CD4-positive, CD25-positive, alpha-beta regulatory T cell (primary cell): ENCODE measurements around the gene CD6. TPM values are rescaled to one million over a fixed set of nuclear protein-coding genes. Genes with fewer than 3 reads are reported as not detected.

Source experiments
- ATAC-seq, 2 donors: fragments of 150-1000 bp; cut with Tn5 transposase; one replicate each; pipeline ENCODE4 v1.10.0; 2021; ENCODE audit warnings: low read depth in 2 of 2, moderate number of reproducible peaks in 2 of 2, moderate library complexity in 1 of 2
- DNase-seq, 3 donors: peaks; one replicate each; pipeline versions ENCODE4 v3.0.0 to v3.0.0-alpha.2; 2012 to 2022; ENCODE audit warnings: mixed read lengths in 1 of 3
- H3K27ac ChIP-seq: one replicate; pipeline ENCODE4 v1.7.0; 2013; ENCODE audit warnings: mild to moderate bottlenecking, low read length; ENCODE audit not compliant: insufficient read depth, poor library complexity, severe bottlenecking
- H3K27me3 ChIP-seq: one replicate; pipeline ENCODE4 v1.7.0; 2013; ENCODE audit warnings: low read length; ENCODE audit not compliant: control insufficient read depth, insufficient read depth
- H3K36me3 ChIP-seq: one replicate; pipeline ENCODE4 v1.7.0; 2013; ENCODE audit warnings: mild to moderate bottlenecking, low read length, moderate library complexity; ENCODE audit not compliant: control insufficient read depth, insufficient read depth
- H3K4me1 ChIP-seq: 2 replicates; pipeline ENCODE4 v1.7.0; 2013; ENCODE audit warnings: mild to moderate bottlenecking, low read length; ENCODE audit not compliant: insufficient read depth, control insufficient read depth, poor library complexity, severe bottlenecking
- H3K4me3 ChIP-seq: one replicate; pipeline ENCODE4 v1.7.0; 2013; ENCODE audit warnings: low read depth, mild to moderate bottlenecking, low read length, moderate library complexity
- H3K9me3 ChIP-seq, 2 experiments: 1 replicate in 1 of 2; 2 replicates in 1 of 2; pipeline ENCODE4 v1.7.0; 2013; ENCODE audit warnings: low read length in 2 of 2, mild to moderate bottlenecking in 1 of 2, moderate library complexity in 1 of 2; ENCODE audit not compliant: control insufficient read depth in 2 of 2
- H3K27ac Mint-ChIP-seq, 3 donors: one replicate each; pipeline ENCODE4 v1.8.0; 2020 to 2022; ENCODE audit warnings: mild to moderate bottlenecking in 3 of 3, mixed read lengths in 3 of 3, moderate library complexity in 2 of 3
- H3K27me3 Mint-ChIP-seq: one replicate; pipeline ENCODE4 v1.8.0; 2022; ENCODE audit warnings: mild to moderate bottlenecking, mixed read lengths
- H3K36me3 Mint-ChIP-seq: one replicate; pipeline ENCODE4 v1.8.0; 2020; ENCODE audit warnings: mixed read lengths
- H3K4me1 Mint-ChIP-seq, 4 donors: one replicate each; pipeline ENCODE4 v1.8.0; 2020 to 2022; ENCODE audit warnings: mixed read lengths in 4 of 4, mild to moderate bottlenecking in 1 of 4
- H3K4me3 Mint-ChIP-seq, 4 donors: one replicate each; pipeline ENCODE4 v1.8.0; 2020 to 2022; ENCODE audit warnings: mild to moderate bottlenecking in 4 of 4, mixed read lengths in 4 of 4, moderate library complexity in 3 of 4
- H3K9me3 Mint-ChIP-seq, 7 donors: one replicate each; pipeline ENCODE4 v1.8.0; 2020 to 2022; ENCODE audit warnings: mixed read lengths in 7 of 7, mild to moderate bottlenecking in 3 of 7, moderate library complexity in 2 of 7
- polyA plus RNA-seq, 4 donors: library from polyadenylated mRNA; unstranded; fragments of 300-500 nt; fragmentation: Illumina TruSeq; gene quantifications; one replicate each; pipeline ENCODE4 v1.2.3, GENCODE V29; 2021
- total RNA-seq: library from RNA; stranded (reverse); gene quantifications from one replicate; pipeline ENCODE4 v1.2.3, GENCODE V29; 2022

The CD6 gene
- total and polyA plus RNA-seq, 5 donors from 2014 or later, result 108 to 398 (median 138) TPM

DNA sequence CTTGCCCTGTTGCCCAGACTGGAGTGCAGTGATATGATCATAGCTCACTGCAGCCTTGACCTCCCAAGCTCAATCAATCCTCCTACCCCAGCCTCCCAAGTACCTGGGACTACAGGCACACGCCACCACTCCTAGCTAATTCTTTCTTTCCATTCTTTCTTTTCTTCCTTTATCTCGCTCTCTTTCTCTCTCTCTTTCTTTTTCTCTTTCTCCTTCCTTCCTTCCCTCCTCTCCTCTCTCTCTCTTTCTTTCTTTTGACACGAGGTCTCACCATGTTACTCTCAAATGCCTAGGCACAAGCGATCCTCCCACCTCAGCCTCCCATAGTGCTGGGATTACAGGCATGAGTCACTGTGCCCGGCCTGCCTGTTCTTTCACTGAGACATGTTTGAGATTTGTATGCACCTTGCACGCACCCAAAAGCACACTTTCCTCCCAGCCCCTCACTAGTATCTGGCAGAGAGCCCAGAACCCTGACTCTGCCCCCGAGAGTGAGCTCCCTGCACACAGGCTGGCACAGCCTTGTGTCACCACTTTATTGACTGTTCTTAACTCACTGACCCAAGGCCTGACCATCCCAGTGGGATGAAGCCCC is 56.8 kb downstream of the CD6 start:
- no peaks in the 10 kb centered on the region for H3K27me3 Mint-ChIP-seq
- Histone ChIP-seq H3K36me3 (no peaks in the 10 kb centered on the region), H3K4me1 (peaks cover 55% of the 10 kb centered on the region), H3K27ac (no peak overlapping the region), H3K4me3 (peak overlapping the region; percentile 44), H3K27me3 (no peaks in the 10 kb centered on the region), H3K9me3 (no peaks in the 10 kb centered on the region)
- H3K27ac Mint-ChIP-seq, result peak overlapping the region; percentile 97 to 99 (median 99)
- ATAC-seq (peak; percentile 32 to 37), DNase-seq (peak in 2 of 3 donors; percentile 24 to 68)
- peaks cover 21 to 85% (median 49%) of the 10 kb centered on the region in 4 donors for H3K4me1 Mint-ChIP-seq
- no peaks in the 10 kb centered on the region for H3K36me3 Mint-ChIP-seq
- peak overlapping the region; percentile 61 to 83 (median 82) for H3K4me3 Mint-ChIP-seq
- no peaks in the 10 kb centered on the region for H3K9me3 Mint-ChIP-seq

DNA sequence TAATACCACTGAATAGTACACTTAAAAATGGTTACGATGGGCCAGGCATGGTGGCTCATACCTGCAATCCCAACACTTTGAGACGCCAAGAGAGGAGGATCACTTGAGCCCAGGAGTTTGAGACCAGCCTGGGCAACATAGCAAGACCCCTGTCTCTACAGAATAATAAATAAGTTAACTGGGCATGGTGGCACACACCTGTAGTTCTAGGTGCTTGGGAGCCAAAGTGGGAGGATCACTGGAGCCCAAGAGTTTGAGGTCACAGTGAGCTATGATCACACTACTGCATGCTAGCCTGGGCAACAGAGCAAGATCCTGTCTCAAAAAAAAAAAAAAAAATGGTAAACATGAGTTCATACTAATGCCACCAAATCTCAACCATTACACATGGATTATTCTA is 61.3 kb downstream of the CD6 start:
- DNase-seq (no peak), ATAC-seq (no peak)
- Mint-ChIP-seq H3K27ac (peak overlapping the region in 1 of 3 donors; percentile 85), H3K36me3 (no peaks in the 10 kb centered on the region), H3K27me3 (no peaks in the 10 kb centered on the region), H3K4me3 (peak overlapping the region in 1 of 4 donors; percentile 9), H3K4me1 (peaks cover 15 to 76% (median 32%) of the 10 kb centered on the region in 4 donors), H3K9me3 (no peaks in the 10 kb centered on the region)
- Histone ChIP-seq H3K27ac (no peak overlapping the region), H3K4me3 (no peak overlapping the region), H3K27me3 (no peaks in the 10 kb centered on the region), H3K9me3 (no peaks in the 10 kb centered on the region), H3K36me3 (no peaks in the 10 kb centered on the region), H3K4me1 (peaks cover 20% of the 10 kb centered on the region)

DNA sequence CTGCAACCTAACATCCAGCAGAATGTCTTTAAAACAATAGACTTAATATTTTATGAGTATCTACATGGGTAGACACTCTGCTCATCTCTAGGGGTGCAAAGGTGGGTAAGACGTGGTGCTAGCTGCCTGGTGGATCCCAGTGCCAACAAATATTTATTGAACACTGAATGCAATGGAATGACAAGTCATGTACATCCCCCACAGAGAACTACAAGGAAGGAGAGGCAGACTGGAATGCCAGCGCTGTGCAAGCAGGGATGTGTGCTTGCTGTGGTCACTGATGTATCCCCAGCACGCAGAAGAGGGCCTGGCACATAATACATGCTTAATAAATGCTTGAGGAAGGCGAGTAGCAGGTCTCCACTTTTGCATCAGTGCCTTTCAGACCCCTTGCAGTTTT is 61.9 kb downstream of the CD6 start:
- ATAC-seq (no peak), DNase-seq (no peak)
- Mint-ChIP-seq H3K36me3 (no peaks in the 10 kb centered on the region), H3K27me3 (no peaks in the 10 kb centered on the region), H3K27ac (peak overlapping the region in 1 of 3 donors; percentile 51), H3K9me3 (no peaks in the 10 kb centered on the region), H3K4me3 (peak overlapping the region in 2 of 4 donors; percentile 9 to 39), H3K4me1 (peaks cover 9 to 76% (median 27%) of the 10 kb centered on the region in 4 donors)
- Histone ChIP-seq H3K27ac (no peak overlapping the region), H3K4me1 (peaks cover 14% of the 10 kb centered on the region), H3K9me3 (no peaks in the 10 kb centered on the region), H3K36me3 (no peaks in the 10 kb centered on the region), H3K4me3 (no peak overlapping the region), H3K27me3 (no peaks in the 10 kb centered on the region)

DNA sequence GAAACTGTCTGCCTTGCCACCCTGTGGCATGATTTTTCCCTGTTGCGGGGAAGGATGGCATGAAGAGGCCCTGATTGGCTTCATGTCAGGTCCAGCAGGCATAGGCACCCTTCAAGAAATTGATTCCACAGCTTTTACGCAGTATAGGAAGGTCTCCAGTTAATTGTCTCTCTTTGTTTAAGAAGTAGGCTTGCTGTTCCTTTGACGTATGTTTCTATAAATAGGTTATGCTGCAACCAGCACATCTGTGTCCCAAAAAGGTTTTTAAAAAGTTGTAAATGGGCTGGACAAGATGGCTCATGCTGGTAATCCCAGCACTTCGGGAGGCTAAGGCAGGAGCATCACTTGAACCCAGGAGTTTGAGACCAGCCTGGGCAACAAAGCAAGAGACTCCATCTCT is 62.6 kb downstream of the CD6 start:
- no peaks in the 10 kb centered on the region for H3K36me3 Mint-ChIP-seq
- no peak overlapping the region for H3K27ac ChIP-seq
- no peaks in the 10 kb centered on the region for H3K27me3 Mint-ChIP-seq
- no peaks in the 10 kb centered on the region for H3K9me3 Mint-ChIP-seq
- H3K4me3 ChIP-seq, result no peak overlapping the region
- H3K4me3 Mint-ChIP-seq, result peak overlapping the region in 1 of 4 donors; percentile 29
- no peak overlapping the region for H3K27ac Mint-ChIP-seq
- no peak for DNase-seq
- no peak for ATAC-seq
- no peaks in the 10 kb centered on the region for H3K36me3 ChIP-seq
- H3K4me1 ChIP-seq, result peaks cover 7% of the 10 kb centered on the region
- peaks cover 8 to 74% (median 25%) of the 10 kb centered on the region in 4 donors for H3K4me1 Mint-ChIP-seq
- H3K9me3 ChIP-seq, result no peaks in the 10 kb centered on the region
- no peaks in the 10 kb centered on the region for H3K27me3 ChIP-seq

DNA sequence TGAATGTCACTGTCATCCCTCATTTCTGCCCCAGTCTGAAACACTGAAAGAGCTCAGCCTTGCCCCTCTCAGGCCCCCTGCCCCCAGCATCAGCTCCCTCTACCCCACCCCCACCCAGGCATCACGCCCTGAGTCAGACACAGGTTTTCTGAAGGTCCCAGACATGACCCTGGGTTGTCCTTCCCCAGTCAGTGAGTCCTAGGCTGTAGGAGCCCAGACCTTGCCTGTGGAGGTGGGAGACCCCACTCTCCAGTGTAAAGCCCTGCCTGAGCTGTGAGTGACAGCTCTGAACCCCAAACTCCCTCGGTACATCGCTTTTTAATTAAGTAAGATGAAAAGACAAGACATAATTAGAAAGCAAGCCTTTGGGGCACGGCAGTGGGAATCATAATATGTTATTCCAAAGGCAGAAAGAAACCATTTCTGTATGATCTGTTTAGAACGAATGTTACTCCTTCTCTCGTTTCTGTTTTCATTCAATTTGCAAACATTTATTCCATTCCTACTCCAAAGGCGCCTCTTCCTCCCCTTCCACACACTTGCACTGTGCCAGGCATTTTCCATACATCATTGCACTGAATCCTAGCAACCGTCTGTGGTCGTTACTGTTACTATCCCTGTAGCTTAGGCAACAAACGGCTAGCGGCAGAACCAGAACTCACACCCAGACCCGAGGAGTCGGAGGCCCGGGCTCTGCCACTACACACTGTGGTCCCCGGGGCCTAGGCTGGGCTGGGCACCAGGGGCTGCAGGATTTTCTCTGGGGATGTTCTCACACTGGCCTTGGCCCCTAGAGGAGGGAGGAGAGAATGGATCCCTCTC is 63.4 kb downstream of the CD6 start:
- H3K9me3 Mint-ChIP-seq, result no peaks in the 10 kb centered on the region
- ATAC-seq, result no peak

DNA sequence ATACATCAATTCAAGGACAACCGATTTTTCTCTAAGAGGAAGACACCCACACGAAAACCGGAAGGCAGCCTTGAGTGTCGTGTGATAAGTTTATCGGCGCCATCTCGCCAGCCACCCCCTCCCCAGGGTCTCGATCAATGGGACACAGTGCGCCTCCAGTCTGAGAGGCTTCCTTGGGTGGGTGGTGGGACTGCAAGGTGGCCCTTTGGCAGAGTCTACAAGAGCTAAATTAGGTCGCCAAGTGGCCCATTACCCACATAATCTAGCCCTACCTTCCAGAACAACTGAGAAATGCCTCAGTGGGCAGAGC is 64.0 kb downstream of the CD6 start:
- ATAC-seq (no peak), DNase-seq (no peak)
- Mint-ChIP-seq H3K9me3 (no peaks in the 10 kb centered on the region), H3K4me3 (peak overlapping the region in 3 of 4 donors; percentile 20 to 62 (median 38)), H3K36me3 (no peaks in the 10 kb centered on the region), H3K27me3 (no peaks in the 10 kb centered on the region), H3K27ac (peak overlapping the region; percentile 80 to 90 (median 88)), H3K4me1 (peaks cover 8 to 72% (median 27%) of the 10 kb centered on the region in 4 donors)
- Histone ChIP-seq H3K36me3 (no peaks in the 10 kb centered on the region), H3K4me1 (peaks cover 11% of the 10 kb centered on the region), H3K9me3 (no peaks in the 10 kb centered on the region), H3K27ac (no peak overlapping the region), H3K27me3 (no peaks in the 10 kb centered on the region), H3K4me3 (no peak overlapping the region)

More for the DNA sequence above, 63.4 kb downstream of the CD6 start:
- no peaks in the 10 kb centered on the region for H3K36me3 ChIP-seq
- H3K4me1 ChIP-seq, result peaks cover 6% of the 10 kb centered on the region
- H3K4me3 ChIP-seq, result no peak overlapping the region
- DNase-seq, result no peak
- no peak overlapping the region for H3K27ac ChIP-seq
- H3K27ac Mint-ChIP-seq, result peak overlapping the region in 2 of 3 donors; percentile 80 to 90
- peak overlapping the region; percentile 20 to 62 (median 32) for H3K4me3 Mint-ChIP-seq
- no peaks in the 10 kb centered on the region for H3K36me3 Mint-ChIP-seq
- H3K27me3 Mint-ChIP-seq, result no peaks in the 10 kb centered on the region
- no peaks in the 10 kb centered on the region for H3K9me3 ChIP-seq
- H3K27me3 ChIP-seq, result no peaks in the 10 kb centered on the region
- peaks cover 8 to 71% (median 25%) of the 10 kb centered on the region in 4 donors for H3K4me1 Mint-ChIP-seq

DNA sequence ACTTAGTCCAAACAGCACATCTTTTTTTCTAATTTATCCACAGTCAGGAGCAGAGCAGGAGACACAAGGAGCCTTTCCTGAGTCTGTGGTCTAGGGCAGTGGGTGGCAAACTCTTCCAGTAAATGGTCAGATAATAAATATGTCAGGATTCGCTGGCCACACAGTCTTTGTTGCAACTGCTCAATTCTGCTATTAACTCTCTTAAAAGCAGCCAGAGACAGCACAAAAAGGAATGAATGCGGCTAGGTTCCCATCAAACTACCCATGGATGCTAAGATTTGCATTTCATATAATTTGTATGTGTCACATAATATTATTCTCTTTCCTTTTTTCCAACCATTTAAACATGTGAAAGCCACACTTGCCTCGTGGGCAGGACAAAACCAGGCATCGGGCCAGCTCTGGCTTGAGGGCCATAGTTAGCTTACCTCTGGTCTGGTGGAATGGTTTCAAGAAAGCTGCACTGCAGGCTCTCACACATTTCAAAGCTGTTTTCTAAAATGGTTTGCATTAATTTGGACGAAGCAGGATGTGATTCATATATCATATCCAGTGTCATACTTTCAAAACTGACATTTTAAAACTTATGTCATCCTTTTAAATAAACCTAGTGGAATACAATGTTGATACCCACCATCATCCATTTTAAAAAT is 66.1 kb downstream of the CD6 start:
- Histone ChIP-seq H3K4me3 (no peak overlapping the region), H3K36me3 (no peaks in the 10 kb centered on the region), H3K27me3 (no peaks in the 10 kb centered on the region), H3K27ac (no peak overlapping the region), H3K4me1 (peaks cover 32% of the 10 kb centered on the region), H3K9me3 (no peaks in the 10 kb centered on the region)
- Mint-ChIP-seq H3K27ac (peak overlapping the region; percentile 1 to 79 (median 29)), H3K4me3 (peak overlapping the region in 1 of 4 donors; percentile 31), H3K36me3 (no peaks in the 10 kb centered on the region), H3K4me1 (peaks cover 8 to 81% (median 30%) of the 10 kb centered on the region in 4 donors), H3K27me3 (no peaks in the 10 kb centered on the region), H3K9me3 (no peaks in the 10 kb centered on the region)
- DNase-seq (peak in 1 of 3 donors; percentile 61), ATAC-seq (no peak)
